Esophagus muscularis mucosa (tissue), 4 donors: ENCODE results near the gene ZC3H18. TPM values are rescaled to one million over a fixed set of nuclear protein-coding genes. Genes with fewer than 3 reads are reported as not detected.
A peak's percentile ranks its signal among the peaks of the same experiment; 100 is the strongest.

ENCODE experiments used
- DNase-seq: peaks from one replicate; pipeline ENCODE4 v3.0.0-alpha.2; 2017; ENCODE audit errors: extremely low spot score
- H3K27ac ChIP-seq, 4 donors: fragments of 200-600 bp; sonication (generic); replicated peaks in 1 of 4; 1 replicate in 3 of 4; 2 replicates in 1 of 4; pipeline ENCODE4 v1.5.1; 2016 to 2019; ENCODE audit warnings: mild to moderate bottlenecking in 1 of 4
- H3K27me3 ChIP-seq, 4 donors: fragments of 200-600 bp; sonication (generic); one replicate each; pipeline versions ENCODE4 v1.5.1 to v1.6.0; 2016 to 2019
- H3K36me3 ChIP-seq, 4 donors: fragments of 200-600 bp; sonication (generic); one replicate each; pipeline ENCODE4 v1.5.1; 2016 to 2019
- H3K4me1 ChIP-seq, 4 donors: fragments of 200-600 bp; sonication (generic); one replicate each; pipeline ENCODE4 v1.5.1; 2016 to 2019
- H3K4me3 ChIP-seq, 4 donors: fragments of 200-600 bp; sonication (generic); 1 replicate in 2 of 4; 2 replicates in 2 of 4; pipeline ENCODE4 v1.5.1; 2016 to 2019; ENCODE audit warnings: mild to moderate bottlenecking in 4 of 4, moderate library complexity in 1 of 4
- H3K9me3 ChIP-seq, 4 donors: fragments of 200-600 bp; sonication (generic); 1 replicate in 3 of 4; 2 replicates in 1 of 4; pipeline ENCODE4 v1.5.1; 2016 to 2019
- CTCF ChIP-seq, 3 experiments: fragments of 200-600 bp in 2 of 3; fragments of 450-650 bp in 1 of 3; sonication (generic) in 2 of 3; IDR thresholded peaks; one replicate each; pipeline ENCODE4 v1.5.1; 2017 to 2019; ENCODE audit warnings: antibody characterized with exemption in 3 of 3, mild to moderate bottlenecking in 2 of 3, moderate library complexity in 1 of 3
- EP300 ChIP-seq: sonication (generic); formaldehyde crosslinking; IDR thresholded peaks from one replicate; pipeline ENCODE4 v1.6.1; 2017; ENCODE audit warnings: antibody characterized with exemption
- POLR2A ChIP-seq: fragments of 450-650 bp; IDR thresholded peaks from one replicate; pipeline ENCODE4 v1.6.1; 2017; ENCODE audit warnings: antibody characterized with exemption, moderate library complexity, mild to moderate bottlenecking, low read depth
- POLR2AphosphoS5 ChIP-seq, 2 donors: sonication (generic); formaldehyde crosslinking; IDR thresholded peaks; one replicate each; pipeline ENCODE4 v1.6.1; 2017; ENCODE audit warnings: antibody characterized with exemption in 2 of 2
- WGBS: methylation state at CpG from one replicate; pipeline ENCODE4 v1.1.5; 2018; 5-methylcytosine and 5-hydroxymethylcytosine counted together
- intact Hi-C: fragments of 100-400 bp; cut with DNase I; formaldehyde crosslinking; loops from one replicate; pipeline ENCODE4 v1.15.1; 2023
- total RNA-seq, 4 donors: library from RNA; depleted of rRNA; stranded (reverse); fragments of >200 nt; gene quantifications; one replicate each; pipeline versions ENCODE4 v1.1.0 to v1.2.1, GENCODE V29; 2016

ZC3H18 gene
- total RNA-seq, 4 donors from 2014 or later: 15.9 to 29.1 (median 26.6) TPM

DNA sequence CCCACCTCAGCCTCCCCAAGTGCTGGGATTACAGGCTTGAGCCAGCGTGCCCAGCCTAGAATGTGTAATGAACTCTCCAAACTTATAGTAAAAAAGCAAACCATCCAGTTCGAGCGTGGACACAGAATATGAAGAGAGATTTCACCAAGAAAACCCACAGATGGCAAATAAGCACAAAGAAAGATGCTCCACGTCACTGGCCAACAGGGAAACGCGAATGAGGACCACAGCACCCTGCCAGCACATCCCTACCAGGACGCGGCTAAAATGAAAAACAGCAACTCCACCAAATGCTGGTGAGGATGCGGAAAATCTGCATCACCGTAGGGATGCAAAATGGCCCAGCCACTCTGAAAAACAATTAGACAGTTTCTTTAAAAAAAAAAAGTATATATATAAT lies 91.3 kb downstream of the ZC3H18 start:
- Histone ChIP-seq H3K4me3 (no peak overlapping the region), H3K36me3 (peaks cover 5 to 25% (median 15%) of the 10 kb centered on the region in 4 donors), H3K9me3 (no peaks in the 10 kb centered on the region), H3K4me1 (peaks cover 16 to 26% (median 22%) of the 10 kb centered on the region in 4 donors), H3K27me3 (no peaks in the 10 kb centered on the region), H3K27ac (no peak overlapping the region)
- TF ChIP-seq POLR2AphosphoS5 (IDR thresholded peaks at IDR 0.05) (no peak), EP300 (no peak), POLR2A (no peak), CTCF (IDR thresholded peaks at IDR 0.05) (no peak)
- no peak for DNase-seq
- WGBS: 86% methylated on average over 10 of the region's 10 CpGs
- intact Hi-C loops: loop anchor here (5.0 kb wide), 1 partner anchor 46 kb away; the partner anchor contains the start of genes CTU2 and RNF166

- 4% methylated on average over 14 of the region's 49 CpGs for WGBS
- no peaks in the 10 kb centered on the region for H3K27me3 ChIP-seq
- TF ChIP-seq CTCF (IDR thresholded peaks at IDR 0.05) (no peak), POLR2A (no peak), EP300 (no peak), POLR2AphosphoS5 (IDR thresholded peaks at IDR 0.05) (no peak)
- peaks cover 4 to 19% (median 9%) of the 10 kb centered on the region in 4 donors for H3K36me3 ChIP-seq
- H3K4me3 ChIP-seq: peak overlapping the region; percentile 82 to 95 (median 88)
- intact Hi-C loops: loop anchor here (5.0 kb wide), 1 partner anchor 45 kb away; the partner anchor contains the start of genes CTU2 and RNF166
- H3K27ac ChIP-seq: peak overlapping the region; percentile 83 to 89 (median 86)
- peaks cover 16 to 26% (median 22%) of the 10 kb centered on the region in 4 donors for H3K4me1 ChIP-seq
- no peaks in the 10 kb centered on the region for H3K9me3 ChIP-seq
- DNase-seq: no peak
Observed at GRCh38 chr16:88662222-88662842, 92.1 kb downstream of the ZC3H18 start.

DNA sequence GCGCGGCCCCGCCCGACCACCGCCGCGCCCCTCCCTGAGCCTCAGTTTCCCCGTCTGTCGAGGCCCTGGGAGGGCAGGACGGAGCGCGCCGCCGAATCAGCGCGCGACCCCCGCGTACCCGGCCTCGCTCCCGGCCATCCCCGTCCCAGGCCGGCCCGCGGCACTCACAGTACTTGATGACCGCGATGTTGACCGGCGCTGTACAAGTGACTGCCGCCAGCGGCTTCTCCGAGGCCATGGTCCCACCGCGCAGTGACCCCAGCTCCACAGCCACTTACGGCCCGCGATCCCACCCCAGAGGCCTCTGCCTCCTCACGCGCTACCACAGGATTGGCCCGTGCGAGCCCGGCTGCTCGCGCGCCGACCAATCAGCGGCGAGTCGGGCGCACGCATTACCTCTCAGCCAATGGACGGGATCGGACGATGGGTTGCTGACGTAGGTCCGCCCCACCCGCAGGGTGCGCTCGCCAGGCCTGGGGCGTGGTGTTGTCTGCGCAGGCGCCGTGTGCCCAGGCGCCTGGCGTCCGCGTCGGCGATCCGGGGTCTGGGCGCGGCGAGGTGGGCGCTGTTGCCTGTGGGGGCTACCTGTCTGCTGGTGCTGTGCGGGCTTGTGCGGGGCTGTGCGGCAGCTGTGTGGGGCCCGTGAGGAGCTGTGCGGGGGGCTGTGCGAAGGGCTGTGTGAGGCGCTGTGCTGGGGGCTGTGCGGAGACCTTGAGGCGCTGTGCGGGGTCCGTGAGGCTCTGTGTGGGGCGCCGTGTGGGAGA lies 92.8 kb downstream of the ZC3H18 start, which contains the start of gene MVD:
Gene MVD, minus strand, starts transcription at position 249 of the 764 bp plus-strand sequence. Its CDS starts 11 bp downstream, at position 238.
- WGBS: 0% methylated on average over 2 of the region's 88 CpGs
- no peaks in the 10 kb centered on the region for H3K9me3 ChIP-seq
- peaks cover 16 to 26% (median 22%) of the 10 kb centered on the region in 4 donors for H3K4me1 ChIP-seq
- H3K36me3 ChIP-seq: peaks cover 0 to 12% (median 2%) of the 10 kb centered on the region in 4 donors
- peak within 1 kb of the TSS; percentile 83 to 89 (median 86) for H3K27ac ChIP-seq
- TF ChIP-seq EP300: no peak
- TF ChIP-seq POLR2AphosphoS5 (IDR thresholded peaks at IDR 0.05): peak; percentile 93 to 95
- TF ChIP-seq POLR2A: peak; percentile 43
- TF ChIP-seq CTCF (IDR thresholded peaks at IDR 0.05): peak in 1 of 3 experiments; percentile 21
- intact Hi-C loops: loop anchor here (5.0 kb wide), 1 partner anchor 44 kb away; the partner anchor contains the start of genes CTU2 and RNF166
- DNase-seq: peak; percentile 99
- no peaks in the 10 kb centered on the region for H3K27me3 ChIP-seq
- H3K4me3 ChIP-seq: peak within 1 kb of the TSS; percentile 82 to 95 (median 88)

GRCh38 chr16:88665148-88665547 lies 94.9 kb downstream of the ZC3H18 start:
- Histone ChIP-seq H3K27me3 (no peaks in the 10 kb centered on the region), H3K36me3 (peaks cover 0 to 5% (median 0%) of the 10 kb centered on the region in 4 donors), H3K9me3 (no peaks in the 10 kb centered on the region), H3K27ac (no peak overlapping the region), H3K4me3 (no peak overlapping the region), H3K4me1 (peaks cover 16 to 26% (median 22%) of the 10 kb centered on the region in 4 donors)
- TF ChIP-seq POLR2AphosphoS5 (IDR thresholded peaks at IDR 0.05) (peak; percentile 40 to 55), EP300 (no peak), POLR2A (no peak), CTCF (IDR thresholded peaks at IDR 0.05) (no peak)
- intact Hi-C loops: no loop called here
- no peak for DNase-seq
- 72% methylated on average over 4 of the region's 4 CpGs for WGBS
